Parathyroid adenoma (tissue), 2 donors: ENCODE measurements around the gene FZD4.

Source experiments
- H2AFZ ChIP-seq: fragments of 300-600 bp; sonication (generic); one replicate; pipeline ENCODE4 v1.7.0; 2017; ENCODE audit warnings: antibody characterized with exemption, mild to moderate bottlenecking
- H3K27ac ChIP-seq: fragments of 300-600 bp; sonication (generic); one replicate; pipeline ENCODE4 v1.7.0; 2017
- H3K27me3 ChIP-seq: fragments of 300-600 bp; sonication (generic); one replicate; pipeline ENCODE4 v1.7.0; 2017; ENCODE audit warnings: low read length; ENCODE audit not compliant: control insufficient read depth, insufficient read depth
- H3K36me3 ChIP-seq: fragments of 300-600 bp; sonication (generic); one replicate; pipeline ENCODE4 v1.7.0; 2017; ENCODE audit warnings: low read length; ENCODE audit not compliant: control insufficient read depth, insufficient read depth
- H3K4me1 ChIP-seq: fragments of 300-600 bp; sonication (generic); one replicate; pipeline ENCODE4 v1.7.0; 2017; ENCODE audit warnings: control low read depth
- H3K4me2 ChIP-seq: fragments of 300-600 bp; sonication (generic); one replicate; pipeline ENCODE4 v1.7.0; 2017; ENCODE audit warnings: low read length
- H3K4me3 ChIP-seq: fragments of 300-600 bp; sonication (generic); one replicate; pipeline ENCODE4 v1.7.0; 2017; ENCODE audit warnings: low read depth, low read length
- H3K79me2 ChIP-seq: fragments of 300-600 bp; sonication (generic); one replicate; pipeline ENCODE4 v1.7.0; 2017; ENCODE audit warnings: control low read depth
- H3K9ac ChIP-seq: fragments of 300-600 bp; sonication (generic); one replicate; pipeline ENCODE4 v1.7.0; 2017; ENCODE audit warnings: mild to moderate bottlenecking
- H3K9me3 ChIP-seq: fragments of 300-600 bp; sonication (generic); one replicate; pipeline ENCODE4 v1.7.0; 2017; ENCODE audit warnings: low read length; ENCODE audit not compliant: control insufficient read depth
- CTCF ChIP-seq: fragments of 300-600 bp; sonication (generic); IDR thresholded peaks from one replicate; pipeline ENCODE4 v1.7.0; 2017; ENCODE audit warnings: antibody characterized with exemption, mild to moderate bottlenecking
- donor health status: primary hyperparathyroidism.

The FZD4 gene

GRCh38 chr11:86941871-86942599 is 13.2 kb downstream of the FZD4 start:
- Histone ChIP-seq H3K27ac (no peak overlapping the region), H2AFZ (no peak overlapping the region), H3K9me3 (no peaks in the 10 kb centered on the region), H3K9ac (no peak overlapping the region), H3K36me3 (no peaks in the 10 kb centered on the region), H3K4me3 (no peak overlapping the region), H3K27me3 (no peaks in the 10 kb centered on the region), H3K4me2 (no peak overlapping the region), H3K79me2 (no peaks in the 10 kb centered on the region), H3K4me1 (peaks cover 2% of the 10 kb centered on the region)
- TF ChIP-seq CTCF: no peak

- no peak overlapping the region for H3K9ac ChIP-seq
- H2AFZ ChIP-seq: no peak overlapping the region
- no peak overlapping the region for H3K4me3 ChIP-seq
- H3K9me3 ChIP-seq: no peaks in the 10 kb centered on the region
- TF ChIP-seq CTCF: no peak
- no peak overlapping the region for H3K4me2 ChIP-seq
- peaks cover 2% of the 10 kb centered on the region for H3K4me1 ChIP-seq
- no peaks in the 10 kb centered on the region for H3K79me2 ChIP-seq
- no peaks in the 10 kb centered on the region for H3K27me3 ChIP-seq
- H3K36me3 ChIP-seq: no peaks in the 10 kb centered on the region
- H3K27ac ChIP-seq: peak overlapping the region; percentile 78
Measured at GRCh38 chr11:86941077-86941870, 13.9 kb downstream of the FZD4 start.

GRCh38 chr11:86940122-86940777 is 14.9 kb downstream of the FZD4 start:
- Histone ChIP-seq H2AFZ (peak overlapping the region; percentile 82), H3K27me3 (no peaks in the 10 kb centered on the region), H3K4me1 (peaks cover 2% of the 10 kb centered on the region), H3K4me2 (no peak overlapping the region), H3K9ac (no peak overlapping the region), H3K4me3 (no peak overlapping the region), H3K27ac (peak overlapping the region; percentile 78), H3K79me2 (no peaks in the 10 kb centered on the region), H3K9me3 (no peaks in the 10 kb centered on the region), H3K36me3 (no peaks in the 10 kb centered on the region)
- no peak for TF ChIP-seq CTCF

- Histone ChIP-seq H2AFZ (peak overlapping the region; percentile 82), H3K9me3 (no peaks in the 10 kb centered on the region), H3K36me3 (no peaks in the 10 kb centered on the region), H3K4me2 (no peak overlapping the region), H3K27me3 (no peaks in the 10 kb centered on the region), H3K27ac (peak overlapping the region; percentile 78), H3K4me1 (peaks cover 2% of the 10 kb centered on the region), H3K79me2 (no peaks in the 10 kb centered on the region), H3K4me3 (no peak overlapping the region), H3K9ac (no peak overlapping the region)
- TF ChIP-seq CTCF: peak; percentile 32
Measured at GRCh38 chr11:86938900-86939880, 16.0 kb downstream of the FZD4 start.
